ENCODE data around the gene C1orf226. TPM values are rescaled to one million over a fixed set of nuclear protein-coding genes. Genes with fewer than 3 reads are reported as not detected.

The C1orf226 gene
- total and polyA plus RNA-seq, 10 of the 15 experiments (the other 5 are each of a cell fraction or from before 2014, with no cell fraction given), result not detected

GRCh38 chr1:162357681-162358266 lies 23.8 kb upstream of the C1orf226 start:
- FAIRE-seq, result no peak
- BruUV-seq (replicated peaks), result no TSS peak
- intact Hi-C loops (cut with micrococcal nuclease; ENCODE audit: unreplicated experiment), result loop anchor here (1.0 to 5.0 kb wide), 3 partner anchors 35 to 445 kb away; partner anchors contain the start of gene UHMK1
- no peak for TF ChIP-seq ZNF384 (IDR thresholded peaks at IDR 0.05; ENCODE audit: borderline replicate concordance, low read depth, low read length)
- no peak for TF ChIP-seq ZBTB4 (CRISPR knock-in tag; IDR thresholded peaks at IDR 0.05)
- no peak for TF ChIP-seq NFIC (IDR thresholded peaks at IDR 0.05; ENCODE audit: low read depth, low read length)
- TF ChIP-seq JUNB (IDR thresholded peaks at IDR 0.05), result no peak
- no peak for TF ChIP-seq BRCA1 (IDR thresholded peaks at IDR 0.05; ENCODE audit: low read depth, low read length)
- TF ChIP-seq SMC3 (IDR thresholded peaks at IDR 0.05; ENCODE audit: borderline replicate concordance, low read length), result peak; percentile 37; the same call in 1 of the 2 replicates
- no peak for TF ChIP-seq IKZF2 (IDR thresholded peaks at IDR 0.05)
- no peak for TF ChIP-seq YBX1 (IDR thresholded peaks at IDR 0.05)
- no peak for TF ChIP-seq BCL11A (IDR thresholded peaks at IDR 0.05; ENCODE audit: low read depth, low read length)
- no peak for TF ChIP-seq PRDM15 (CRISPR knock-in tag; IDR thresholded peaks at IDR 0.05)
- TF ChIP-seq RAD21 (IDR thresholded peaks at IDR 0.05; ENCODE audit: insufficient read depth, low read depth, low read length), result peak; percentile 60
- no peak for TF ChIP-seq PKNOX1 (IDR thresholded peaks at IDR 0.05)
- TF ChIP-seq RELB (IDR thresholded peaks at IDR 0.05; ENCODE audit: low read depth), result no peak
- TF ChIP-seq KDM1A (IDR thresholded peaks at IDR 0.05; ENCODE audit: borderline replicate concordance), result no peak

More at GRCh38 chr1:162357681-162358266, 23.8 kb upstream of the C1orf226 start:
- no peak overlapping the region for H3K4me3 ChIP-seq
- H2AFZ ChIP-seq (ENCODE audit: control insufficient read depth, low read depth, low read length), result no peak overlapping the region
- peak; percentile 21; the same call in 2 of the 3 replicates for ATAC-seq
- ChIA-PET POLR2A (interaction anchor here (0.6 kb wide), 1 partner anchor 231 kb away, joined by 3 read pairs; no protein-coding TSS in a partner anchor), SMC1A (ENCODE audit: uncharacterized antibody, unreplicated experiment) (interaction anchor here (0.5 to 5.2 kb wide), 17 partner anchors 10 to 750 kb away, joined by 3 to 84 read pairs (median 3); partner anchors contain the start of gene C1orf226), RAD21 (ENCODE audit: unreplicated experiment) (interaction anchor here (1.0 to 4.3 kb wide), 11 partner anchors 8 to 443 kb away, joined by 3 to 83 read pairs (median 4); partner anchors contain the start of gene SPATA46), CTCF (interaction anchor here (0.6 to 4.2 kb wide), 33 partner anchors 8 to 958 kb away, joined by 3 to 126 read pairs (median 5); no protein-coding TSS in a partner anchor)
- H3K4me2 ChIP-seq (ENCODE audit: control insufficient read depth, insufficient read depth), result no peak overlapping the region
- no peak overlapping the region for H3K27ac ChIP-seq (ENCODE audit: control insufficient read depth, insufficient read depth)
- no peaks in the 10 kb centered on the region for H4K20me1 ChIP-seq (ENCODE audit: control insufficient read depth, insufficient read depth)
- WGBS (ENCODE audit: insufficient coverage, insufficient replicate concordance, low lambda C conversion rate, missing lambda C conversion rate), result 26% methylated on average over 4 of the region's 5 CpGs
- H3K4me1 ChIP-seq (ENCODE audit: control insufficient read depth, insufficient read depth, low read length), result peaks cover 17% of the 10 kb centered on the region
- no peaks in the 10 kb centered on the region; a peak in 1 of 4 replicates for H3K27me3 ChIP-seq (replicated peaks in 1 of 2; ENCODE audit: control insufficient read depth in 2 of 2, insufficient read depth in 2 of 2, low read length in 1 of 2)
- in situ Hi-C loops (cut with MboI), result no loop called here
- H3K36me3 ChIP-seq (ENCODE audit: control insufficient read depth in 2 of 2, insufficient read depth in 2 of 2, low read length in 1 of 2), result no peaks in the 10 kb centered on the region
- no peaks in the 10 kb centered on the region for H3K79me2 ChIP-seq (ENCODE audit: control insufficient read depth, insufficient read depth, low read length)
- no peak for DNase-seq (ENCODE audit: low read depth, low spot score)
- no peaks in the 10 kb centered on the region for H3K9me3 ChIP-seq (replicated peaks; ENCODE audit: control insufficient read depth, insufficient read depth, low read length)
- no peak overlapping the region for H3K9ac ChIP-seq (ENCODE audit: control insufficient read depth, insufficient read depth, low read length)
